GM23338 (cell line): ENCODE measurements around the gene PIM2.

Source experiments
- CREB1 ChIP-seq: fragments of 250-450 bp; sonication (Bioruptor Pico); IDR thresholded peaks from 2 replicates; pipeline ENCODE4 v1.5.0; 2020; ENCODE audit warnings: low read depth, mild to moderate bottlenecking, moderate library complexity
- EZH2 ChIP-seq: fragments of 200-600 bp; sonication (generic); IDR thresholded peaks from one replicate; pipeline ENCODE4 v1.8.0; 2017; ENCODE audit warnings: antibody characterized with exemption, mild to moderate bottlenecking, low read depth; ENCODE audit not compliant: unreplicated experiment
- EZH2phosphoT487 ChIP-seq: fragments of 200-600 bp; sonication (generic); IDR thresholded peaks from one replicate; pipeline ENCODE4 v1.8.1; 2018; ENCODE audit warnings: antibody characterized with exemption; ENCODE audit not compliant: unreplicated experiment
- POLR2AphosphoS5 ChIP-seq: IDR thresholded peaks from 2 replicates; pipeline ENCODE4 v1.6.1; 2016; ENCODE audit warnings: antibody characterized with exemption, low read depth
- STAT1 ChIP-seq: IDR thresholded peaks from one replicate; pipeline ENCODE4 v1.6.1; 2016; ENCODE audit warnings: antibody characterized with exemption; ENCODE audit not compliant: unreplicated experiment
- TF ChIP-seq, protein P1 (sequence below), 2 experiments: fragments of 200-600 bp in 1 of 2; sonication (generic) in 1 of 2; conservative IDR thresholded peaks; 2 replicates each; pipeline versions ENCODE4 v1.5.1 to v1.6.1; 2016 to 2017; ENCODE audit warnings: antibody characterized with exemption in 2 of 2, low read depth in 2 of 2, mild to moderate bottlenecking in 2 of 2, moderate library complexity in 1 of 2
- TF ChIP-seq, protein P2 (sequence below): IDR thresholded peaks from one replicate; pipeline ENCODE4 v1.6.1; 2018; ENCODE audit warnings: antibody characterized with exemption; ENCODE audit not compliant: unreplicated experiment

DNA sequence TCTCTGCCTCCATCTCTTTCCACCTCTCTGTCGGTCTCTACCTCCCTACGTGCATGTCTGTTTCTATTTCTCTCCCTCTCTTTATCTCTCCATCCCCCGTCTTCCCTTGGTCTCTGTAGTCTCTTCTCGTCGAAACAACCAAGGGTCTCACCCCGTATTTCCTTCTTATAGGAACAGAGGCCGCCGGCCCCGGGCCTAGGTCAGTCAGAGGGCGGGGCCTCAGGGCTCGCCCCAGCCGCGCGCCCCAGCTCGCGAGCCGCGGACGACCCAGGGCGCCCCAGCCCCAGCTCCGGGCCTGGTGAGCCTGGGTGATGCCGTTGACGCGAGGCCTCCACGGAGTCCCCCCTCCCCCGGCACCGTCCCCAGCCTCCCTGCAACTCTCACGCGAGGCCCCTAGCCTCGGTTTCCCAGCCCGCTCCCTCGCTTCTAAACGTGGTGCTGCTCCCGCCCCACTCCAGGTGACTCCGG, 27.9 kb downstream of the PIM2 start:
- TF ChIP-seq, protein P1, sequence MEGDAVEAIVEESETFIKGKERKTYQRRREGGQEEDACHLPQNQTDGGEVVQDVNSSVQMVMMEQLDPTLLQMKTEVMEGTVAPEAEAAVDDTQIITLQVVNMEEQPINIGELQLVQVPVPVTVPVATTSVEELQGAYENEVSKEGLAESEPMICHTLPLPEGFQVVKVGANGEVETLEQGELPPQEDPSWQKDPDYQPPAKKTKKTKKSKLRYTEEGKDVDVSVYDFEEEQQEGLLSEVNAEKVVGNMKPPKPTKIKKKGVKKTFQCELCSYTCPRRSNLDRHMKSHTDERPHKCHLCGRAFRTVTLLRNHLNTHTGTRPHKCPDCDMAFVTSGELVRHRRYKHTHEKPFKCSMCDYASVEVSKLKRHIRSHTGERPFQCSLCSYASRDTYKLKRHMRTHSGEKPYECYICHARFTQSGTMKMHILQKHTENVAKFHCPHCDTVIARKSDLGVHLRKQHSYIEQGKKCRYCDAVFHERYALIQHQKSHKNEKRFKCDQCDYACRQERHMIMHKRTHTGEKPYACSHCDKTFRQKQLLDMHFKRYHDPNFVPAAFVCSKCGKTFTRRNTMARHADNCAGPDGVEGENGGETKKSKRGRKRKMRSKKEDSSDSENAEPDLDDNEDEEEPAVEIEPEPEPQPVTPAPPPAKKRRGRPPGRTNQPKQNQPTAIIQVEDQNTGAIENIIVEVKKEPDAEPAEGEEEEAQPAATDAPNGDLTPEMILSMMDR (conservative IDR thresholded peaks at IDR 0.05; ENCODE audit: low read depth in 2 of 2) = no peak
- TF ChIP-seq CREB1 (no peak), EZH2 (no peak), POLR2AphosphoS5 (no peak; the same call in none of the 2 replicates), STAT1 (no peak), EZH2phosphoT487 (no peak)
- TF ChIP-seq, protein P2, sequence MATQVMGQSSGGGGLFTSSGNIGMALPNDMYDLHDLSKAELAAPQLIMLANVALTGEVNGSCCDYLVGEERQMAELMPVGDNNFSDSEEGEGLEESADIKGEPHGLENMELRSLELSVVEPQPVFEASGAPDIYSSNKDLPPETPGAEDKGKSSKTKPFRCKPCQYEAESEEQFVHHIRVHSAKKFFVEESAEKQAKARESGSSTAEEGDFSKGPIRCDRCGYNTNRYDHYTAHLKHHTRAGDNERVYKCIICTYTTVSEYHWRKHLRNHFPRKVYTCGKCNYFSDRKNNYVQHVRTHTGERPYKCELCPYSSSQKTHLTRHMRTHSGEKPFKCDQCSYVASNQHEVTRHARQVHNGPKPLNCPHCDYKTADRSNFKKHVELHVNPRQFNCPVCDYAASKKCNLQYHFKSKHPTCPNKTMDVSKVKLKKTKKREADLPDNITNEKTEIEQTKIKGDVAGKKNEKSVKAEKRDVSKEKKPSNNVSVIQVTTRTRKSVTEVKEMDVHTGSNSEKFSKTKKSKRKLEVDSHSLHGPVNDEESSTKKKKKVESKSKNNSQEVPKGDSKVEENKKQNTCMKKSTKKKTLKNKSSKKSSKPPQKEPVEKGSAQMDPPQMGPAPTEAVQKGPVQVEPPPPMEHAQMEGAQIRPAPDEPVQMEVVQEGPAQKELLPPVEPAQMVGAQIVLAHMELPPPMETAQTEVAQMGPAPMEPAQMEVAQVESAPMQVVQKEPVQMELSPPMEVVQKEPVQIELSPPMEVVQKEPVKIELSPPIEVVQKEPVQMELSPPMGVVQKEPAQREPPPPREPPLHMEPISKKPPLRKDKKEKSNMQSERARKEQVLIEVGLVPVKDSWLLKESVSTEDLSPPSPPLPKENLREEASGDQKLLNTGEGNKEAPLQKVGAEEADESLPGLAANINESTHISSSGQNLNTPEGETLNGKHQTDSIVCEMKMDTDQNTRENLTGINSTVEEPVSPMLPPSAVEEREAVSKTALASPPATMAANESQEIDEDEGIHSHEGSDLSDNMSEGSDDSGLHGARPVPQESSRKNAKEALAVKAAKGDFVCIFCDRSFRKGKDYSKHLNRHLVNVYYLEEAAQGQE = no peak
